ENCODE results near the gene SLC19A1.
"Not testable (repeated sequence)": the region's sequence is repeated elsewhere in the genome, so short reads cannot be mapped to it uniquely, and the experiment has no call there.

The SLC19A1 gene

DNA sequence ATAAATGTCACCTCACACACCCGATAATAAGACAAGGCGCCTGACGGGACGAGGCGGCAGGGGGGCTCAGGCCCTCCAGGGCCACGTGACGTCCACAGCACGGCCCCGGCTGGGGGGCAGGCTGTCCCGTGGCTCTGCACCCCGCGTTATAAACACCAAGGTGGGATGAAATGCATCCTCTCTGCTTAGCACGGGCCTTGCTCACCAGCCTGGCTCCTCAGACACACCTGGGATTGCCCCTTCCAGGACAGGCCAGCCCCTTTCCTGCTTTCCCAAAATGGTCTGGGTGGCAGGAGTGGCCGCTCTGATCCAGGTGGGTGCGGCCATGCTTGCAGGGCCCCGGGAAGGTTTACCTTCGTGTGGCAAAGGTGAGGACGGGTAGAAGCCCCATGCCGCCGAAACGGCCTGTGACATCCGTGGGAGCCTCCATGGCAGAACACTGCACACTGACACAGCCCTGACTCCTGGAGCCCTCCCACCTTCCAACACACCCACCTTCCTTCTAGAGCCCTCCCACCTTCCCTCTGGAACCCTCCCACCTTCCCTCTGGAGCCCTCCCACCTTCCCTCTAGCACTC lies 35.9 kb downstream of the SLC19A1 start:
- no peak for DNase-seq (ENCODE audit: low read depth in 2 of 2)

DNA sequence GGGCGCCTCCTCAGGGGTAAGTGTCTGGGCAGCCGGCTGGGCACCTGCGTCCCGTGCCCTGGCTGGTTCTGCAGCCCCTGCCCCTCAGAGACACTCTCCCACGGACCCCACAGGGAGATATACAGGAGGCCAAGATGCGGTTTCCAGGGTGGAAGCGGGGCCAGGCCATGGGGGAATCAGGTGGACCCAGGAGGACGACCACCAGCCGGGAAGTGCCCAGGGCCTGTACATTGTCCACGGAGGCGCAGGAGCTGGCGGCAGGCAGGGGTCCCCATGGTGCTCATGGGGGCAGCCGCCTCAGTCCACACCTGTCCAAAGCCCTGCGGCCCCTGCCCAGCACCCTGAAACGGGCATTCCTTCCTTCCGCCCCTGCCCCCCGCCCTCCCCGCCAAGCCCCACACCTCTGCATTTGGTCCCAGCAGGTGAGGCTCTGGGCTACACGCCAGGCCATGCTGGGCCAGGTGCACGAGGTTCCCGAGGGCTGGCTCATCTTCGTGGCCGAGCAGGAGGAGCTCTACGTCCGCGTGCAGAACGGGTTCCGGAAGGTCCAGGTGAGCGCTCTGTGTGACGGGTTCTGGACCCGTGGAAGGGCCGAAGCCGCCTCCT lies 36.7 kb downstream of the SLC19A1 start:
- DNase-seq (ENCODE audit: low read depth in 2 of 2) = no peak

GRCh38 chr21:45504516-45505415 lies 37.5 kb downstream of the SLC19A1 start:
- DNase-seq (ENCODE audit: low read depth in 2 of 2) = no peak

DNA sequence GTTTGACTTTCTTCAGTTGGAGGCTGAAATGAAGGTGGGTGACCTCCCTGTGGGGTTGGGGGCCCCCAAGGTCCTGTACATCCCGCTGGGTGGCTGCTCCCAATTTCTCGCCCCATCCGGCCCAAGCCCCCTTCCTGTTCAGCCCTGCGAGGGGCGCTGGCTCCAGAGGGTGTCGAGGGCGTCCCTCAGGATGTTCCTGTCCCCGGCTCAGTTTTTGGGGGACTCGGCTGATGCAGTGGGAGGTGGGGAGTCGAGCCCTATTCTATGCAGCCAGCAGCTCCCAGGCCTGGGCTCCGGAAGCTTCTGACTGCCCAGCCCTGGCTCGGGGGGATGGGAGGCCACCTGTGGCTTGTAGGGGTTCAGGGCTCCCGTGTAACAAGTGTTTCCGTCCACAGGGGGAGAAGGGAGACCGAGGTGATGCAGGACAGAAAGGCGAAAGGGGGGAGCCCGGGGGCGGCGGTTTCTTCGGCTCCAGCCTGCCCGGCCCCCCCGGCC lies 38.2 kb downstream of the SLC19A1 start:
- DNase-seq (ENCODE audit: low read depth in 2 of 2) = no peak

GRCh38 chr21:45503226-45503625 lies 39.0 kb downstream of the SLC19A1 start:
- DNase-seq (ENCODE audit: low read depth in 2 of 2) = not testable (repeated sequence)

DNA sequence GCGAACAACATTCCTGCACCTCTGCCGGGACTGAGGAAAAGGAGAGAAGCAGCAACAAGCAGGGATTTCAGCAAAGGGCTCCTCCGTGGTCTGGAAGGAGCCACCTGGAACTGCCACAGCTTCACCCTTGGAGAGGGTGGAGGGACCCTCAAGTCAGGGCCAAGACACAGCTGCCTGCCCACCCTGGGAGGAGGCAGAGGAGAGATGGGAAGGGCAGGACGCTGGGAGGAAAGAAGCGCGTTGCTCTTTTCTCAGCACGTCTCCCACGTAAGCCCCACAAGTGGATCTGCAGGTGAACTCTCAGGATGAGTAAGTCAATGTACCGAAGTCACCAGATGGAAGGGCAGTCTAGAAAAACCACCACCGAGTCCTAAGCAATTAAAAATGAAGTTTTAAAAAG lies 39.6 kb downstream of the SLC19A1 start:
- DNase-seq (ENCODE audit: low read depth in 2 of 2) = no peak

- no peak for DNase-seq (ENCODE audit: low read depth in 2 of 2)
Measured at GRCh38 chr21:45502006-45502345, 40.3 kb downstream of the SLC19A1 start.

DNA sequence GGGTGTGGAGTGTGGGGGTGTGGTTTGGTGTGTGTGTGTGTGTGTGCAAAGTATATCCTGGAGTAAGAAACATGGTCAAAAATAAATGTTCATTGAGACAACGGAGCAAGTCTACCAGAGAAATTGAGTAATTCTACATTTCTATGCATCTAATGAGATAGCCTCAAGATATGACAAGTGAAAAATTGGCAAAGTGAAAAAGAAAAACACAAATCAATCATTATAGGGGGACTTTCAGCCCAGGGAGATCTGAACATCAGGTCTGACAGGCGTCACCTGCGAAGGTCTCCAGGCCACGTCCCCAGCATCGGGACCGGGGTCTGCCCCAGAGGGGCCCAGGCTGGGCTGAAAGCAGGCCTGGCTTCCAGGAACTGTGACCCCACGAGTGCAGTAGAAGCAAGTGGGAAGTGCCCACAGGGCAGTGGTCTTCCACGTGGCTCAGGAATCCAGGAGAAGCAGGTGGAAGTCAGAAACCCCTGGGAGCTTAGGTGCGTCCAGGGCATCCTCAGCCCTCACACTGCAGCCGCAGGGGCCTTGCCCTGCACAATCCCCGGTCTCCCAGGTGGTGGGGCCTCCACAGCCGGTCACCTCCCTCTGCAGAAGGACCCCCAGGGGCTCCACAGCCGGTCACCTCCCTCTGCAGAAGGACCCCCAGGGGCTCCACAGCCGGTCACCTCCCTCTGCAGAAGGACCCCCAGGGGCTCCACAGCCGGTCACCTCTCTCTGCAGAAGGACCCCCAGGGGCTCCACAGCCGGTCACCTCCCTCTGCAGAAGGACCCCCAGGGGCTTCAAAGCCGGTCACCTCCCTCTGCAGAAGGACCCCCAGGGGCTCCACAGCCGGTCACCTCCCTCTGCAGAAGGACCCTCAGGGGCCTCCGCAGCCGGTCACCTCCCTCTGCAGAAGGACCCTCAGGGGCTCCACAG lies 40.9 kb downstream of the SLC19A1 start:
- not testable (repeated sequence) for DNase-seq (ENCODE audit: low read depth in 2 of 2)

GRCh38 chr21:45499970-45500577 lies 42.2 kb downstream of the SLC19A1 start:
- DNase-seq (ENCODE audit: low read depth in 2 of 2) = no peak

GRCh38 chr21:45499201-45499750 lies 43.0 kb downstream of the SLC19A1 start:
- DNase-seq (ENCODE audit: low read depth in 2 of 2) = no peak

GRCh38 chr21:45498646-45499000 lies 43.6 kb downstream of the SLC19A1 start:
- DNase-seq (ENCODE audit: low read depth in 2 of 2) = no peak

DNA sequence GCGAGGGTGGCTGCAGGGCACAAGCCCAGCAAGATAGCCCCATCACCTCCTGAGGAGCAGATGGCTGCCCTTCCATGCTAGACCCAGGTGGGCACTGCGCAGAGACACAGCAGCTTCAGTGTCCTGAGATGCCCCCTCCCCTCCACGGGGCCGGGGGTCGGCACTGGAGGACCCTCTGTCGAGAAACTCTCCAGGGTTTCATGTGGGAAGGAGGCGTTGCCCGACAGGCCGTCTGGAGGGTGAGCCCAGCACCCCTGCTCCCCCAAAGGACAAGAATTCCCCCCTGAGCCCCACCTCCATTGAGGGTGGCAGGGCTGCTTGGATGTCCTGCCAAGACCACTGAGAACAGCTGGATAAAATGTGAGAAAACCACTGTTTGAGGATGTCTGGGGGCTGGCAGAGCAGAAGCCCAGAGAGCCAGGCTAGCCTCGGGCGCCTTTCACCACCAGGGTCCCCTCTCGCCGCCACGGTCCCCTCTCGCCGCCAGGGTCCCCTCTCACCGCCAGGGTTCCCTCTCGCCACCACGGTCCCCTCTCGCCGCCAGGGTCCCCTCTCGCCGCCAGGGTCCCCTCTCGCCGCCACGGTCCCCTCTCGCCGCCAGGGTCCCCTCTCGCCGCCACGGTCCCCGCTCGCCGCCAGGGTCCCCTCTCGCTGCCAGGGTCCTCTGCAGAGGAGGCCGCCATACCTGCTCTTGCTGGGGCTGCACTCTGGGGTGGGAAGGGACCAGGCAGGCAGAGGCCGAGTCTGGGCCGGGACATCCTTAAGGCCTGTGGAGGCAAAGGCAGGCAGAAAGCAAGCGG lies 44.2 kb downstream of the SLC19A1 start:
- DNase-seq (ENCODE audit: low read depth in 2 of 2) = no peak

GRCh38 chr21:45496968-45497845 lies 45.0 kb downstream of the SLC19A1 start:
- DNase-seq (ENCODE audit: low read depth in 2 of 2) = no peak

DNA sequence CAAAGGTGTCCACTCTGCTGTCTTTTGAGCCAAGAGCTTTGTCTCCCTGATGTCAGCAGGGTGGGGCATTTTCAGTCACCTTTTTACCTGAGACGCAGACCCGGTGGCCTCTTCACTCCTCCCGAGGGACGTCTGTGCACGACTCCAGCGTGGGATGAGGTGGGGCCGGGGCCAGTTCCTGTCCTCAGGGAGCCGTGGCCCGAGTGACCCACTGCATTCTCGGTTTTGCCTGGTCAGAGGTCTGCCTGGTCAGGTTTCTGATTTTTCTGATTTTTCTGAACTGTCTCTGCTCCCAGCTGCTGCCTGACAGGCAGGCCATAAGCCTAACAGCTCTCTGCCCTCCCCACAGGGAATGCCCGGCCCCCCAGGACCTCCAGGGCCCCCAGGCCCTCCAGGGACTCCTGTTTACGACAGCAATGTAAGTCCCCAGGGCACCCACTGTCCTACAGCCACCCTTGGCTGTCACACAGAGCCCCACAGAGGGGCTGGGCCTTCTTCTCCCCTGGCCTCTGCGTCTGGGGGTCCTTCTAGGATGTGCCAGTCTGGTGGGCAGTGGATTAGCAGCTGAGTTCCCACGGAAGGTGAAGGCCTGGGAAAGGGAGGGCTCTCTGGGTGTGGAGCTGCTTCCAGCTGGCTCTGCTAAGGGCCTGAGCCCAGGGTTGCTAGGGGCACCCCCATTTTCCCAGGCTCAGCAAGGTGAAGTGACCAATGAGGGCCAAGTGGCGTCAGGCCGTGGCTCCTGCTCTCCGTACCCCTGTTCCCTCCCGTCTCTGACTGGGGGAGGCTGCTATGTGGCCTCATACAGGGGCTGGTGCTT lies 45.9 kb downstream of the SLC19A1 start:
- no peak for DNase-seq (ENCODE audit: low read depth in 2 of 2)

DNA sequence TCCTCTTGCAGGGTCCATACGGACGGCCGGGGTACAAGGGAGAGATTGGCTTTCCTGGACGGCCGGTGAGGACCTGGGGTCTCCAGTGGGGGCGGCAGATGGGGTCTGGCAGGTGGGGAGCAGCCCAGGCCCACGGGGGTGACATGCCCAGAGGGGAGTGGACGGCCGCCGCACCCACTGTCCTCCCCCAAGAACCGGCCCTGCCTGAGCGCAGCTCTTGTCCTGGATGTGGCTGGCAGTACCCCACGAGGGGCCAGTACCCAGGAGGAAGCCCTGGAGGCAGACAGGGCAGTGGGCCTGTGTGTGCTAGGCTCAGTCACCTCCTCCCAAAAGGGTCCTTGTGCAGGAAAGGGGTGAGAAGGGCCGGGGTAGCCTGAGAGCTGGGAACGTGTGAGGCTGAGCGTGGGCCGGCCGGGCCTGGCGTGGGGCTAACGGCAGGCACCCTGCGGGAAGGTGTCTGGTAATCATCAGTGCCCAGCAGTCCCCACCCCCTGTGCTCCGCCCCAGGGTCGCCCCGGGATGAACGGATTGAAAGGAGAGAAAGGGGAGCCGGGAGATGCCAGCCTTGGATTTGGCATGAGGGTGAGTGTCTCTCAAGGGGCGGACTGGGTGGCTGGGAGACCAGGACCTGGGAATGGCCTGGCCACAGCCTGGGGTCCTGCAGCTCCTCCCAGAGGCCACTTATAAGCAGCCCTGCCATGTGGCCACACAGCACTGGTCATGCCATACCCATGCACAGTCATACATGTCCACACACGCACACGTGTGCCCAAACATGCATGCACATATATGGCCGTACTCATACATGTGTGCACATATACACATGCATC lies 47.2 kb downstream of the SLC19A1 start:
- DNase-seq (ENCODE audit: low read depth in 2 of 2) = no peak

- no peak for DNase-seq (ENCODE audit: low read depth in 2 of 2)
Measured at GRCh38 chr21:45494135-45494850, 47.9 kb downstream of the SLC19A1 start.

All from stimulated activated CD8-positive, alpha-beta memory T cell treated with anti-CD3 and anti-CD28 coated beads, Interleukin-15, amount 100 ng/mL, for 48 hours (primary cell).